ENCODE data around the gene TIAL1.
"Not testable (repeated sequence)": the region's sequence is repeated elsewhere in the genome, so short reads cannot be mapped to it uniquely, and the experiment has no call there.

TIAL1 gene

DNA sequence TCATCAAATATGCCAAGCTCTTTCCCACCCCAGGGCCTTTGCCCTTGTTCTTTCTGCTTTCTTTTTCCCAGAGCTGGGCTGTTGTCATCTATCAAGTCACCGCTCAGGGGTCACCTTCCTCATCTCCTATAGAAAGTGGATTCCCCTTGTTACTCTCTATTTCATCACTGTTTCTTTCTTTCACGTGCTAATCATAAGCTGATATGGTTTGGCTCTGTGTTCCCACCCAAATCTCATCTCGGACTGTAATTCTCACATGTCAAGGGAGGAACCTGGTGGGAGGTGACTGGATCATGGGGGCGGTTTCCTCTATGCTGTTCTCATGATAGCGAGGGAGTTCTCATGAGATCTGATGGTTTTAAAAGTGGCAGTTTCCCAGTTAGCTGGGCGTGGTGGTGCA is 17.0 kb upstream of the TIAL1 start:
- DNase-seq: no peak

DNA sequence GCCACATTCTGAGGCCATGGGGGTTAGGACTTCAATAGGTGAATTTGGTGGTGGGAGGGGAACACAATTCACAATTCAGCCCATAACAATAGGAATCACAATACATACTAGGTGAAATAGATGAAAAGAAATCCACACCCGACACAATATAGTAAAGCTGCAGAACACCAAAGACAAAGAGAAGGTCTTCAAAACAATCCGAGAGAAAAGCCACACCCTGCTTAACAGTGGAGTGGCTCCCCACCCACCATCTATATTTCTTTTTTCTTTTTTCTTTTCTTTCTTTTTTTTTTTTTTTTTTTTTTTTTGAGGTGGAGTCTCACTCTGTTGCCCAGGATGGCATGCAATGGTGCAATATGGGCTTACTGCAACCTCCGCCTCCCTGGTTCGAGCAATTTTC is 14.7 kb upstream of the TIAL1 start:
- no peak for DNase-seq

DNA sequence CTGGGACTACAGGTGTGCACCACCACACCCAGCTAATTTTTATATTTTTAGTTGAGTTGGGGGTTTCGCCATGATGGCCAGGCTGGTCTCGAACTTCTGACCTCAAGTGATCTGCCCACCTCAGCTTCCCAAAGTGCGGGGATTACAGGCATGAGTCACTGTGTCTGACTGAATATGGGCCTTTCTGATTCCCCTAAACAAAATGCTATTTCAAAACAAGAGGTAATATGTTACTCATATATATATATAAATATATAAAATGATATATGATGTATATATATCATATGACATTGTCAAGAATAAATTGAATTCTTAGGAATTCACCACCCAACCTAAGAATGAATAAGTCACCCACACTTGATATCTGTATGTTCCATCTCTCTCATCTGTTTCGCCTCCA is 12.8 kb upstream of the TIAL1 start:
- DNase-seq: no peak

DNA sequence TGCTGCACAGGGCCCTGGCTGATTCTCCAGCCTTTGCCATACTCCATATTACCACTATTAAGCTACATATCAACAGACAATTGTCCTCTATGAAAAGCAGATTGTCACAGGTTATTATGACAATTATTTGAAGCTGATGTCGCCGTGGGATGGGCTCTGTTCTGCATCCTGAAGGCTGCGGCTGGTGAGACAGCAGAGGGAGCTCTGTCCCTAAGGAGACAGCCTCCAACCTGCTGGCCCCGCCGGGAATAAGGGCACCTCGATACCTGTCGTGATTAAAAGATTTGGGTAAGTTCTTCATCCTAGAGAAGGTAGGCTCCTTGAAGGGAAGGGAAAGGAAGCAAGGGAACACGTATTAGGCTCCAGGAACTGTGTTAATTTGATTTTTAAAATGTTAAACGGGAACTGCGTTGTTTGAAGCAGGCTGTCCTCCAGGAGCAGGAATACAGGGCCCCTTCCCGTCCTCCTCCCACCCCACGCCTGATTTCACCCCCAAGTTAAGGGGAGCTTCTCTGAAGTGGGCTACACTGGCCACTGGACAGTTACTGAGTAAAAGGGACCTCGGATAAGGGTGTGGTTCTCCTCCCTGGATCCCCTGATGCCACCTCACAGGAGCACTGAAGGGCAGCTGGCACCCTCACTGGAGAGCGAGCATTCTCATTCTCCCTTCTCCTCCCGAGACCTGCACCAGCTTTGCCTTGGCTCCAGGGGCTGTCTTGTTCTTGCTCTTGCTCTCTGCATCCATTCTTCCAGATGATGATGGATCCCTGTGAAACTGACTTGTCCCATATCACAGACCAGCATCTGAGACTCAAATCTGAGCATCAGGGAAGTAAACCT is 11.8 kb upstream of the TIAL1 start:
- DNase-seq: peak; percentile 21 to 30

DNA sequence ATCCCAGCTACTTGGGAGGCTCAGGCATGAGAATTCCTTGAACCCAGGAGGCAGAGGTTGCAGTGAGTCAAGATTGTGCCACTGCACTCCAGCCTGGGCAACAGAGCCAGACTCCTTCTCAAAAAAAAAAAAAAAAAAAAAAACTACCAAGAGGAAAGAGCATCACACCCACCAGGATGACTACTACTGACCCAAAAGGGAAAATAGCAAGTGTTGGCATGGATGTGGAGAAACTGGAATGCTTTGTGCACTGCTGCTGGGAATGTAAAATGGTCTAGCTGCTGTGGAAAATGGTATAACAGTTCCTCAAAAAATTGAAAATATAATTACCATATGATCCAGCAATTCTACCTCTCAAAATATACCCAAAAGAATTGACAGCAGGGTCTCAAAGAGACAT is 7.7 kb upstream of the TIAL1 start:
- no peak for DNase-seq

DNA sequence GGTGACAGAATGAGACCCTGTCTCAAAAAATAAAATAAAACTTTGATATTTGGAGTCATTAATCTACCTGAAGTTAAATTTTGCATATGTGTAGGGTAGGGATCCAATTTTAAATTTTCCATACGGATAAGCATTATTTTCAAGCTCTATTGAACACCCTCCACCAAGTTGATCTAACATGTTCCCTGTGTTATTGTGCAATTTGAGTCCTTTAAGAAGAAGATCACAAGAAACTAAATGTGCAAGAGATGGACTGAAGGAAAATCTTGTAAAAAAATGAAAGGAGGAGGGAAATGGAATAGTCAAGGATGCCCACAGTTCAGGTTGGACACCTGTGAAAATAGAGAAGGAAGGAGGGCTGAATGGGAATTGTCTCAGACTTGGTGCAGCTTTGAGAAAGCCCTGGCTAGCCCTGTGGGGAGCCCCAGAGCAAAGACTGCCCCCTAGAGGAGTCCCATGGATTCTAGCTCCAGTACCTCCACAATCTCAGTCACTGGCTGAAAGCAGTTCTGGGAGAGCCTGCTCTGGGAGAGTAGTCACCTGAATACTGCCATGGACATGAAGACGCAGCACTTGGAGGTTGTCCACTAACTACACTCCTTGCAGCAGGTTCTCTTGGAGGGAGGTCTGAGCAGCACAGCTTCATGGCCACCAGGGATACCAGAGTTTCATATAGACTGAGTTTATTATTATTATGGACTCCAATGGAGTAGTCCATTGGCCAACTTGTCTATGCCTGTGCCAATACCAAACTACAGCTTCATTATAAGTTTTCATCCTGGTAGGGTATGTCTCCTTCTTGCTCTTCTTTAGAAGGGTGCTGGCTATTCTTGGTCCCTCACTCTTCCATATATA is 5.7 kb upstream of the TIAL1 start:
- peak in 1 of 2 donors; percentile 41 for DNase-seq

DNA sequence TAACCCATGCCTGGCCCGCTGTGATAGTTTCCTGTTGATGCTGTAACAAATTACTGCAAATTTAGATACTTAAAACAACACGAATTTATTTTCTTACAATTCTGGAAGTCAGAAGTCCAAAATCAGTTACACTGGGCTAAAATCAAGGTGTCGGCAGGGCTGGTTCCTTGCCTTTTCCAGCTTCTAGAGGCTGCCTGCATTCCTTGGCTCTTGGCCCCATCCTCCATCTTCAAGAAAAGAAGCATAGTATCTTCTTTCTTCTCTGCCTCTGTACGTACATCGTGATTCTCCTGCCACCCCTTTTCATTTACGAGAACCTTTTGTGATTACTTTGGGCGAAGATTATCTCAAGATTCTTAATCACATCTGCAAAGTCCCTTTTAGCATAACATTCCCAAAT is 1.6 kb upstream of the TIAL1 start:
- DNase-seq: no peak

GRCh38 chr10:119597405-119598186 is 832 bp upstream of the TIAL1 start:
- DNase-seq: no peak

- DNase-seq: peak; percentile 20 to 43
These were observed 868 bp downstream of the TIAL1 start for GRCh38 chr10:119595676-119596515.

DNA sequence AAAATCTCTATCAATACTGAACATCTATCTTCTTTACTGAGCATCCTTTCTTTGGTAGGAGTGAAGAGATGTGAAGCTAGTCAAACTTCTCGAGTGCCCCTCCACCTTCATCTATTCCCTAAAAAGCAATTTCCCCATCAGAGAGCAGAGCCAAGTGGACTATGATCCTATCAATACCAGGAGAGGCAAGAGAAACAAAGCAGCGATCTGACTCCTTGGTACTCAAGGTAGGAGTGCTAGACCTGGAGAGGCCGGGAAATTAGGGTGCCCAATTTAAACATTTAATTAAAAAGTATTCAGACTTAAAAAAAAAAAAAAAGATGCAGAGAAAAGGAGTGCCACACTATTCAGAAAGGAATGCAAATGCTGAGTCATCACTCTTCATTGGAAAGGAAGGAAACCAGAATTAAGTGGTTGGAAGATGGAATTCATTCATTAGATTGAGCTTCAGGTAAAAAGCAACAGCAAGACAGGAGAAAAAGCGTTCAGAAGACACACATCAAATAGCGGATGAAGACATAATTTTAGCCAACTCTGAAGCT is 1.6 kb downstream of the TIAL1 start:
- DNase-seq: no peak

DNA sequence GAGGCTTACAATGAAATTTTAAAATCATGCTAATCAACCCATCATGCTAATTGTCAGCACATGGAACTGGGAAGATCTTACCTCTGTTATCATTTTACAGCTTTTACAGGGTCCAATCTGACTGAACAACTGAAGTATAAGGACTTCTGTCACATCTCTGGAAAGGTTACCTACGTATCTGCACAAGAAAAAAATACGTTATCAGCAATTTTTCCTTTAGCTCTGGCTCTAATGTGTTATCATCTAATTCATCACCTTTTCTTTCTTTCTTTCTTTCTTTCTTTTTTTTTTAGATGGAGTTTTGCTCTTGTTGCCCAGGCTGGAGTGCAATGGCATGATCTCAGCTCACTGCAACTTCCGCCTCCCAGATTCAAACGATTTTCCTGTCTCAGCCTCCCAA is 8.7 kb downstream of the TIAL1 start:
- no peak for DNase-seq

DNA sequence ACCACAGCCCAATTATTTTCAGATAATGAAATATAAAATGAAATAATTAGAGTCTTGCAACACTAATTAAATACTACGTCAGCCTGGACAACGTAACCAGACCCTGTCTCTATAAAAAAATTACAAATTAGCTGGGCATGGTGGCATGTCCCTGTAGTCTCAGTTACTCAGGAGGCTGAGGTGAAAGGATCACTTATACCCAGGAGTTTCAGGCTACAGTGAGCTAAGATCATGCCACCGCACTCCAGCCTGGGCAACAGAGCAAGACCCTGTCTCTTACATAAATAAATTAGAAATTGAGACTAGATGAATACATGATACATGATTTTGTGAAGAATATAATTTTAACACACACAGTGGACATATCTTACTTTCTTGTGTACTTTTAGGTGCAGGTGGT is 18.4 kb downstream of the TIAL1 start:
- no peak for DNase-seq

DNA sequence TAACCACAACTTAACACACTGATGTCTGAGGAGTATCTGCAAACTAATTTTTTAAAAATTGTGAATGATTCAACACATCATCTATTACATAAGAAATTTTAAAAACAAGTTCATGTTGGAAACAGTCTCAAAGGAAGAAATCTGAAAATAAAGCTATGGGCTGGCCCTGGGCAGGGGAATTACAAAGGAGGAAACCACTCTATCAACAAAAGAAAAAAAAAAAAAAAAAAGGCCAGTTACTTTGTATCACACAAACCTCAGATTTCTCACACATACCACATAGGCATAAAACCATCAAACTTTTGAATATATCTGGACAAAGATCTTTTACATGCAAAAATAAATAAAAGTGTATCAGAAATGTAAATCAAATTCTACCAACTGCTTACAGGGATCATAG is 20.8 kb downstream of the TIAL1 start:
- peak in 1 of 2 donors; percentile 22 for DNase-seq

GRCh38 chr10:119575506-119575905 is 21.3 kb downstream of the TIAL1 start:
- peak; percentile 22 to 68 for DNase-seq

DNA sequence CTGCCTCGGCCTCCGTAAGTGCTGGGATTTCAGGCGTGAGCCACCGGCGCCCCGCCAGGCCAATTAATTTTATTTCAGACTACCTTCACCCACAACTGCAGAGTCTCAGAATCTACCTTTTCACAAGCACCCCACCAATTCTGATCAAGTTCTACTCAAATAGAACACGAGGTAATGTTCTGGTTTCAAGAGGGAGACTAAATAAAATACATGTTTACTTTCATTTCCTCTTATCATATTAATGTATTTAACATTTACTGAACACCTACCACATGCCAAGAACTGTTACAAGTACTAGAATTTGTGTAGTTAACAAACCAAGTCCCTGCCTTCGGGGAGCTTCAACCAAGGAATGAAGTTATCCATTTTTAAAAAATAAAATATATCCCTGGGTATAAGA is 28.8 kb downstream of the TIAL1 start:
- no peak for DNase-seq

- DNase-seq: no peak
These were observed 34.7 kb downstream of the TIAL1 start for GRCh38 chr10:119562097-119562496.

GRCh38 chr10:119559511-119559910 is 37.3 kb downstream of the TIAL1 start:
- DNase-seq: not testable (repeated sequence)

DNA sequence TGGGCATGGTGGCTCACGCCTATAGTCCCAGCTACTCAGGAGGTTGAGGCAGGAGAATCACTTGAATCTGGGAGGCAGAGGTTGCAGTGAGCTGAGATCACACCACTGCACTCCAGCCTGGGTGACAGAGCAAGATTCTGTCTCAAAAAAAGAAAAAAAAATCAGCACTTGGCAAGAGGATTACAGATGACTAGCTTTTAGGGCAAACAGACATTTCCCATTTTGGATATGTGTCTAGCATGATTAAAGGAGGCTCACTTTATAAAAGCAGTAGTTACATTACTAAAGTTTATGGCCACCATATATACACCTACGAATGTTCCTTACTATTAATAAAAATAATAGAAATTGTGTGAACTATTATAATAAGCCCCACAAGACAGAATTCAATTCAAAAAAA is 40.7 kb downstream of the TIAL1 start:
- DNase-seq: not testable (repeated sequence)

- DNase-seq: no peak
These were observed 41.5 kb downstream of the TIAL1 start for GRCh38 chr10:119555178-119555784.

DNA sequence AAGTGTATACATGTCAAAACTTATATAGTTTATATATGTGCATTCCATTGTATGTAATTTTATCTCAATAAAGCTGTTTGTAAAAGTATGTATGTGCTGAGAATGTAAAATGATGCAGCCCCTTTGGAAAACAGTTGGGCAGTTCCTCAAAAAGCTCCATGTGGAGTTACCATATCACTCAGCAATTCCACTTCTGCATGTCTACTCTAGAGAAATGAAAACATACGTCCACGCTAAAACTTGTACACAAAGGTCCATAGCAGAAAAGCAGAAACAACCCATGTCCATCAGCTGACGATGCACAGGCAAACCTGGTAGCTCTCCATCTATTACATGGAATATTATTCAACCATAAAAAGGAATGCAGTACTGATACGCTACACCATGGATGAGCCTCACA is 45.9 kb downstream of the TIAL1 start:
- DNase-seq: no peak

DNA sequence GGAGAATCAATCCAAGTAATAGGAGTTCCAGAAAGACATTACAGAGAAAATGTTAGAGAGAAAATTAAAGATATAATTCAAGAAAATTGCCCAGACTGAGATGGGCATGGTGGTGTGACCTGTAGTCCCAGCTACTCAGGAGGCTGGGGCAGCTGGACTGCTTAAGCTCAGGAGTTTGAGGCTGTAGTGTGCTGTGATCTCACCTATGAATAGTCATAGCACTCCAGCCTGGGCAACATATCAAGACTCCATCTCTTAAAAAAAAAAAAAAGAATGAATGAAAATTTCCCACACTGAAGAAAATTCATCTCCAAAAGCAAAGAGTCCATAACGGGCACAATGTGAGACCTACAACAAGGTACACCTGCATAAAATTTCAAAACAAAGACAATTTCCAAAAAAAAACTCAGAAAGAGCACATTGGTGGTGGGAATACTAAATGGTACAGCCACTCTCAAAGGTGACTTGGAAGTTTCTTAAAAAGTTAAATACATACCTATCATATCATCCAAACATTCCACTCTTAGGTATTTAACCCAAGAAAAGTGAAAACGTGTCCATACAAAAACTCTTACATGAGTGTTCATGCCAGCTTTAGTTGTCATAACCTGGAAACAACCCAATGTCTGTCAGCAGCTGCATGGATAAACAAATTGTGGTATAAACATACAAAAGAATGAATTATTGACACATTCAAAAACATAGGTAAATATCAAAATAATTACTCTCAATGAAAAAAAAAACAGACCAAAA is 47.3 kb downstream of the TIAL1 start:
- DNase-seq: no peak
